Neuronal stem cell (in vitro differentiated cells): ENCODE data around the gene LSAMP.

ENCODE experiments used
- DNase-seq: peaks from one replicate; pipeline ENCODE4 v3.0.0-alpha.2; 2013; ENCODE audit warnings: low spot score
- H2AFZ ChIP-seq: one replicate; pipeline ENCODE4 v1.6.1; 2013; ENCODE audit warnings: mild to moderate bottlenecking, low read length, inconsistent platforms
- H2AK5ac ChIP-seq: 2 replicates; pipeline ENCODE4 v1.6.1; 2013; ENCODE audit warnings: low read depth, mild to moderate bottlenecking, inconsistent platforms, low read length, moderate library complexity, mixed read lengths
- H2BK120ac ChIP-seq: 2 replicates; pipeline ENCODE4 v1.6.1; 2013; ENCODE audit warnings: low read depth, mild to moderate bottlenecking, inconsistent platforms, low read length, moderate library complexity, mixed read lengths
- H2BK12ac ChIP-seq: one replicate; pipeline ENCODE4 v1.6.1; 2013; ENCODE audit warnings: low read length, inconsistent platforms
- H2BK15ac ChIP-seq: 2 replicates; pipeline ENCODE4 v1.6.1; 2013; ENCODE audit warnings: mild to moderate bottlenecking, low read length, inconsistent platforms, mixed read lengths
- H2BK5ac ChIP-seq: one replicate; pipeline ENCODE4 v1.6.1; 2013; ENCODE audit warnings: inconsistent platforms, mild to moderate bottlenecking, low read length, moderate library complexity
- H3K14ac ChIP-seq: one replicate; pipeline ENCODE4 v1.6.1; 2013; ENCODE audit warnings: low read length, inconsistent platforms
- H3K18ac ChIP-seq: 2 replicates; pipeline ENCODE4 v1.6.1; 2013; ENCODE audit warnings: low read length, inconsistent platforms
- H3K23ac ChIP-seq: 2 replicates; pipeline ENCODE4 v1.6.1; 2013; ENCODE audit warnings: low read depth, mild to moderate bottlenecking, mixed read lengths, low read length, inconsistent platforms; ENCODE audit not compliant: poor library complexity
- H3K27ac ChIP-seq: replicated peaks from 3 replicates; pipeline ENCODE4 v1.5.1; 2013; ENCODE audit warnings: low read length, inconsistent platforms
- H3K27me3 ChIP-seq, 3 experiments: 2 replicates each; pipeline ENCODE4 v1.6.1; 2013; ENCODE audit warnings: low read length in 3 of 3, mild to moderate bottlenecking in 2 of 3, inconsistent platforms in 1 of 3, low read depth in 1 of 3, mixed read lengths in 1 of 3, moderate library complexity in 1 of 3; ENCODE audit not compliant: control insufficient read depth in 3 of 3, insufficient read depth in 3 of 3
- H3K36me3 ChIP-seq, 2 donors: replicated peaks in 1 of 2; 2 replicates each; pipeline ENCODE4 v1.6.1; 2013; ENCODE audit warnings: low read length in 2 of 2; ENCODE audit not compliant: control insufficient read depth in 2 of 2, insufficient read depth in 2 of 2
- H3K4ac ChIP-seq: 2 replicates; pipeline ENCODE4 v1.6.1; 2013; ENCODE audit warnings: inconsistent platforms, mild to moderate bottlenecking, low read length, moderate library complexity
- H3K4me1 ChIP-seq, 2 donors: 1 replicate in 1 of 2; 2 replicates in 1 of 2; pipeline ENCODE4 v1.6.1; 2013; ENCODE audit warnings: low read length in 2 of 2, low read depth in 1 of 2; ENCODE audit not compliant: control insufficient read depth in 2 of 2, insufficient read depth in 1 of 2
- H3K4me2 ChIP-seq: one replicate; pipeline ENCODE4 v1.6.1; 2013; ENCODE audit warnings: mild to moderate bottlenecking, low read length, inconsistent platforms; ENCODE audit not compliant: insufficient read depth, poor library complexity, severe bottlenecking
- H3K4me3 ChIP-seq, 2 donors: 2 replicates each; pipeline ENCODE4 v1.5.1; 2013; ENCODE audit warnings: low read length in 2 of 2, mild to moderate bottlenecking in 2 of 2, inconsistent platforms in 1 of 2, moderate library complexity in 1 of 2
- H3K79me1 ChIP-seq: one replicate; pipeline ENCODE4 v1.6.1; 2013; ENCODE audit warnings: low read depth, mild to moderate bottlenecking, inconsistent platforms, low read length, moderate library complexity
- H3K9ac ChIP-seq: one replicate; pipeline ENCODE4 v1.6.1; 2013; ENCODE audit warnings: mild to moderate bottlenecking, low read depth, low read length, inconsistent platforms; ENCODE audit not compliant: poor library complexity
- H3K9me3 ChIP-seq, 2 donors: replicated peaks in 1 of 2; 2 replicates each; pipeline versions ENCODE3 to v1.6.1; 2013; ENCODE audit warnings: low read length in 2 of 2, mild to moderate bottlenecking in 2 of 2, inconsistent platforms in 1 of 2, low read depth in 1 of 2, mixed read lengths in 1 of 2, moderate library complexity in 1 of 2; ENCODE audit not compliant: control insufficient read depth in 2 of 2, insufficient read depth in 1 of 2
- H4K8ac ChIP-seq: one replicate; pipeline ENCODE4 v1.6.1; 2013; ENCODE audit warnings: low read depth, mild to moderate bottlenecking, inconsistent platforms, low read length, moderate library complexity
- H4K91ac ChIP-seq: one replicate; pipeline ENCODE4 v1.6.1; 2013; ENCODE audit warnings: low read length, low read depth, mild to moderate bottlenecking, inconsistent platforms; ENCODE audit not compliant: poor library complexity
- WGBS, 2 donors: extraction: QIAGEN DNeasy Blood & Tissue Kit; methylation state at CpG; one replicate each; pipeline ENCODE4 v1.1.7; 2013; ENCODE audit warnings: missing lambda C conversion rate in 2 of 2, mixed read lengths in 1 of 2; ENCODE audit not compliant: insufficient read length in 2 of 2, insufficient replicate concordance in 1 of 2; ENCODE audit errors: extremely low coverage in 2 of 2; 5-methylcytosine and 5-hydroxymethylcytosine counted together

The LSAMP gene

GRCh38 chr3:116164039-116164438 lies 281.2 kb downstream of the LSAMP start:
- Histone ChIP-seq H2AFZ (no peak overlapping the region), H2BK120ac (no peak overlapping the region), H3K9ac (no peak overlapping the region), H3K27me3 (no peaks in the 10 kb centered on the region), H3K27ac (no peak overlapping the region), H2AK5ac (no peak overlapping the region), H2BK15ac (no peak overlapping the region), H3K23ac (no peak overlapping the region), H3K9me3 (no peaks in the 10 kb centered on the region), H3K4me3 (no peak overlapping the region), H2BK12ac (no peak overlapping the region), H2BK5ac (no peak overlapping the region), H3K36me3 (no peaks in the 10 kb centered on the region), H3K4me1 (peaks cover 0 to 3% of the 10 kb centered on the region in 2 donors), H3K4me2 (no peak overlapping the region), H3K18ac (no peak overlapping the region), H3K4ac (no peak overlapping the region), H3K14ac (no peak overlapping the region), H4K91ac (no peak overlapping the region), H3K79me1 (no peaks in the 10 kb centered on the region), H4K8ac (no peak overlapping the region)
- no CpG with 5 or more reads among the region's 2 CpGs for WGBS, 2 donors
- no peak for DNase-seq

- DNase-seq: no peak
- Histone ChIP-seq H3K36me3 (no peaks in the 10 kb centered on the region), H3K9ac (no peak overlapping the region), H2AK5ac (no peak overlapping the region), H3K23ac (no peak overlapping the region), H3K4me3 (no peak overlapping the region), H3K27ac (no peak overlapping the region), H2BK5ac (no peak overlapping the region), H3K4me2 (no peak overlapping the region), H4K91ac (no peak overlapping the region), H2BK15ac (no peak overlapping the region), H3K18ac (no peak overlapping the region), H2AFZ (no peak overlapping the region), H4K8ac (no peak overlapping the region), H3K79me1 (no peaks in the 10 kb centered on the region), H2BK120ac (no peak overlapping the region), H3K9me3 (no peaks in the 10 kb centered on the region), H2BK12ac (no peak overlapping the region), H3K4me1 (peaks cover 0 to 3% of the 10 kb centered on the region in 2 donors), H3K4ac (no peak overlapping the region), H3K27me3 (no peaks in the 10 kb centered on the region), H3K14ac (no peak overlapping the region)
- no CpG with 5 or more reads among the region's 5 CpGs for WGBS, 2 donors
Observed at GRCh38 chr3:116161575-116162525, 283.4 kb downstream of the LSAMP start.

- Histone ChIP-seq H2BK5ac (no peak overlapping the region), H3K79me1 (no peaks in the 10 kb centered on the region), H3K23ac (no peak overlapping the region), H4K91ac (no peak overlapping the region), H3K4me1 (peaks cover 0 to 6% of the 10 kb centered on the region in 2 donors), H3K9me3 (no peaks in the 10 kb centered on the region), H3K4me3 (no peak overlapping the region), H3K9ac (no peak overlapping the region), H3K18ac (no peak overlapping the region), H2BK12ac (no peak overlapping the region), H2AFZ (no peak overlapping the region), H3K27me3 (no peaks in the 10 kb centered on the region), H4K8ac (no peak overlapping the region), H3K36me3 (no peaks in the 10 kb centered on the region), H2BK120ac (no peak overlapping the region), H3K4me2 (no peak overlapping the region), H2AK5ac (no peak overlapping the region), H3K27ac (no peak overlapping the region), H3K14ac (no peak overlapping the region), H2BK15ac (no peak overlapping the region), H3K4ac (no peak overlapping the region)
- DNase-seq: no peak
- WGBS, 2 donors: no CpG with 5 or more reads among the region's 1 CpG
Observed at GRCh38 chr3:116160594-116160993, 284.7 kb downstream of the LSAMP start.

GRCh38 chr3:116155841-116156240 lies 289.4 kb downstream of the LSAMP start:
- Histone ChIP-seq H3K18ac (no peak overlapping the region), H3K23ac (no peak overlapping the region)
- no peak for DNase-seq

More at GRCh38 chr3:116155841-116156240, 289.4 kb downstream of the LSAMP start:
- H3K4me3 ChIP-seq: no peak overlapping the region
- no peak overlapping the region for H2BK120ac ChIP-seq
- H3K14ac ChIP-seq: no peak overlapping the region
- H3K79me1 ChIP-seq: no peaks in the 10 kb centered on the region
- no peak overlapping the region for H2BK5ac ChIP-seq
- H3K27me3 ChIP-seq: no peaks in the 10 kb centered on the region
- H2BK15ac ChIP-seq: no peak overlapping the region
- no peak overlapping the region for H2BK12ac ChIP-seq
- no peak overlapping the region for H3K27ac ChIP-seq
- H3K9me3 ChIP-seq: no peaks in the 10 kb centered on the region
- H4K8ac ChIP-seq: no peak overlapping the region
- H2AFZ ChIP-seq: no peak overlapping the region
- no peak overlapping the region for H3K9ac ChIP-seq
- WGBS, 2 donors: no CpG with 5 or more reads among the region's 1 CpG
- H2AK5ac ChIP-seq: no peak overlapping the region
- no peak overlapping the region for H3K4me2 ChIP-seq
- H3K4ac ChIP-seq: no peak overlapping the region
- H4K91ac ChIP-seq: no peak overlapping the region
- no peaks in the 10 kb centered on the region for H3K36me3 ChIP-seq
- H3K4me1 ChIP-seq: peaks cover 0 to 3% of the 10 kb centered on the region in 2 donors
